Measurements from ENCODE around the gene STAG1.
"Not testable (repeated sequence)": the region's sequence is repeated elsewhere in the genome, so short reads cannot be mapped to it uniquely, and the experiment has no call there.

Gene STAG1

DNA sequence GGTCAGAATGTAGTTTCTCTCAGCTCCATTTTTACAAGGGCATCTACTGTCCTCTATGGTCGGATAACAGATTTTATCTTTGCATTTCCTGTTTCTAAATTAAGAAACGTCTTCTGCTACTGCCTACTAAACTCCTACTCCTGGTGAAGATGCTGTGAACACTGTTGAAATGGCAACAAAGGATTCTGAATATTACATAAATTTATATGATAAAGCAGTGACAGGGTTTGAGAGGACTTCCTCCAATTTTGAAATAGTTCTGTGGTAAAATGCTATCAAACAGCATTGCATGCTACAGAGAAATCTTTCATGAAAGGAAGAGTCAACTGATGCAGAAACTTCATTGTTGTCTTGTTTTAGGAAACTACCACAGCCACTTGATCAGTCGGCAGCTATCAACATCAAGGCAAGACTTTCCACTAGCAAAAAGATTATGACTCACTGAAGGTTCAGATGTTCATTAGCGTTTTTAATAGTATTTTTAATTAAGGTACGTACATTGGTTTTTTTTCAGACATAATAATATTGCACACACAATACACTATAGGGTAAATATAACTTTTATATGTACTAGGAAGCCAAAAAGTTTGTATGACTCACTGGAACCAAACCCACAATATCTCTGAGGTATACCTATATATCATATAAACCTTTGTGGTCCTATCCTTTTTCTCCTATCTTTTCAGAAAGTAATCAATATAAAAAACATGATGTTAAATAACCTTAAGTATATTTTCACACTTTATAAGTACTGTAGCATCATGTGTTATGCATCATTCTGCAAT lies 156.1 kb downstream of the STAG1 start:
- no peak for DNase-seq

DNA sequence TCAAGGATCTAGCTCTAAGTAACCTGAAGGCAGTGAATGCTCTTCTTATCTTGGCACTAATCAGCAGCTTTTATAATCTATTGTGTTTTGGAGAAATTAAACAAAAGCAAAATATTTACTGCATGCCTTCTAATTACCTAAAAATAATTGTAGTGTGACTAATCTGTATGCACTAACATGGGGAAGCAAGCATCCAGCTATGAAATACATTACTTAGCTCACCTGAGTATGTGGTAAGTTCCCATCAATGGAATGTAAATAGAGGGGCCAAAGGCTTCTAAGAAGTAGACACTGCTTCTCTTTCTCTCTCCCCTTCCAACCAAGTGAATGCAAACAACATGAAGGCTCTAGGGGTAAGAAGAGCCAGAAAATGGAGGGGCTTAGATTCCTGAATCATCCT lies 165.6 kb downstream of the STAG1 start:
- no peak for DNase-seq

DNA sequence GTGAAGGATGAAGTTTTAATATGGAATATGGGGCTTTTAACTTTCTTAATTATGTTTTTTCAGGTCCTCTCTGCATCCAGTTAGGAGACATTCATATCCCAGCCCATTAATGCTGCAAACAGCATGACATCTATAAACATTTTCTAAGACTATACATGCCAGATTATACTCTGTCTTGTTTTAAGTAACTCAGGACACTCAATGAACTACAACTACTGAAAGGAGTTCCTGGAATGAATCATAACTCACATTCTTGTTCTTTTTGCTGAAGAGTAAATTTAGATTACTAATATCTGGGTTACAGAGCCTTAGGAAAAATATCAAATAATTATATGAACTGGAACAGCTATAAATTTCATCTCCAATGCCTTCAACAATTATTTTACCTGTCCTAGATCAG lies 167.4 kb downstream of the STAG1 start:
- no peak for DNase-seq

DNA sequence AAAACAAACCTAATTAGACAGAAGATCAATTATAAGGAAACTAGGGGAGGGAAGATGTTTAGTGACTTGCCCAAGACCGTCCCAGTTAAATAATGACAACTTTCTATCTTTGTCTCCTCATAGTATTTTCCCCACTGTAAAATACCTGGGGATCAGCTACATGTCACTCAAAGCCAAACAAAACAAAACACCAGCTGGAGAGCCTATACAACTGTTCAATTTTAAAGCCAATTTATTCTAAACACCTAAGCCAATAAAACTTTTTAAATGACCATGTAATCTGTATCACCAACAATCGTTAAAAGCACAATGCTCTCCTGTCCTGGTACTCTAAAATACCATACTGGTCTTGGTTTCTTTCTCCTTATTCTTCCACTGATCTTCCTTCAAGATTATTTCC lies 168.4 kb downstream of the STAG1 start:
- DNase-seq, result no peak

DNA sequence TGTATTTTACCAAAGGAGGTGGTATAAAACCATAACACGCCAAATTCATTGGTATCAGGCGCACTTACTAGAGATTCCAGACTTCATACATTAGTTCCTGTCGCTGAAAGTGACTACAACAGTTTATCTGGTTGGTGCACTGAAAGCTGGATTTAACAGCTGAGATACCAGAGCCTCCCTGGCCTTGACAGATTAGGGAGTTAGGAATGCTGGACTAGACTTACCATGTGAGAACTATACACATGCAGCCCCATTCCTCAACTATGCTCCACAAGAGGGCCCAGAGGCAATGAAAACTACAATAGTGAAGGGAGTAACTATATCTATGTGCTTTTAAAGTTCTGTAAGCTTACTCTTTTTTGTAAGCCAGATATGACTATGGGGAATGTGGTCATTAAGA lies 174.4 kb downstream of the STAG1 start:
- no peak for DNase-seq

DNA sequence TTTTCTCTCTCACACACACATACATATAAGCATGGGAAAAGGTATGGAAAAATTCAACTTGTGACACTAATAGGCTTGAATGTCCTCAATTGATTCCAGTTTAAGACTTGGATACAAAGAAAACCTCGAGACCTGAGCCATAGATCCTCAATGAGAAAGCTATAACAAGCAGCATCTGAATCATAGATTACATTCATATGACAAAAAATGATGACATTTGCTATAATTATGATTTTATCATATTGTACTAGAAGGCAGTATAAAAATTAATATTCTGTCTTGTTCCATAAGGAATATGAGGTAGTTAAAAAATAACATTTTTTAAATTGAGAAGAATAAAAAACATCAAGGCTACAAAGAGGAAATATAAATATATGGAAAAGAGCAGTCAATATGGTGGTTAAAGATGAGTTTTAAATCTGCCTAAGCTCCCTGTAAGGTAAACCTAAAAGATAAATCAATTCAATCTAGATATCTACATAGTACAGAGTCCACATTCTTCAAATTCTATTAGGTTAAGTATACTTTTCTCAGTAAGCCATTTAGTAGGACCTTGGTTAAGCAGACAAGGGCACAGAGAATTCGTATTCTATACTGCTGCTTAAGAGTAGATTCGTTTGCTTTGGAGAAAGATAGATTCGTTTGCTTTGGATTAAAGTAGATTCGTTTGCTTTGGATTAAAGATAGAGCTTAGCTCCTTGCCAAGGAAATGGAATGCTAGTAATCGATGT lies 175.7 kb downstream of the STAG1 start:
- no peak for DNase-seq

DNA sequence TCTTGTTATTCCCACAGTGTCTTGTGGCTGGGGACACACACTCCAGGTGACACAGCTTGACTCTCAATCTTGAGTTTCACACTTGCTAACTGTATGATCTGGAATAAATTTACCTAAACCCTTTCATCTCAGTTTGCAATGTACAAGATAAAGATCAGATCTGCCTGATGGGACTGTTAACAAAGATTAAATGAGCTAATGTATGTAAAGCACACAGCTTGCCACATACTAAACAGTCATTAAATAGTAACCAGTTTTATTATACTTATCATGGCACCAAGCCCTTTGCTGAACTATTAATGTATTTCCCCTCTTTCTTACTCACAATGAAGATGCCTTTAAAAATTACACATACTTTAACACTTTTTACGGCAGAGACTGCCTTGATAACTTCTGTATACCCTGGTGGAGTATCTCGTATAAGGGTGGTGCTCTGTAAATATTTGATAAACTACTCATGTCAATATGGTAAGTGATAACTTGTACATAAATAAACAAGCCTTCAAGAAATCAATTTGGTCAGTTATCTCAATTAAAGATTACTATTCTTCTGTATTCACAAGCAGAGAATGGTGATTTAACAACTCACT lies 184.5 kb downstream of the STAG1 start:
- DNase-seq, result no peak

DNA sequence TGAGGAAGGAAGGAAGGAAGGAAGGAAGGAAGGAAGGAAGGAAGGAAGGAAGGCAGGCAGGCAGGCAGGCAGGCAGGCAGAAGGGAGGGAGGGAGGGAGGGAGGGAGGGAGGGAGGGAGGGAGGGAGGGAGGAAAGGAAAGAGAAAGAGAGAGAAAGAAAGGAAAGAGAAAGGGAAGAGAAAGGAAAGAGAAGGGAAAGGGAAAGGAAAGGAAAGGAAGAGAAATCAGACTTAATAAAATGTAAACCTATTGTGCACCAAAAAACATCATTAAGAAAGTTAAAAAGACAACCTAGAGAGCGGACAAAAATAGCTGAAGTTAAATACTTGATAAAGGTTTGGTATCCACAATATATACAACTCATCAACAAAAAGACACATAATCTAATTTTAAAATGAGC lies 187.2 kb downstream of the STAG1 start:
- DNase-seq, result not testable (repeated sequence)

DNA sequence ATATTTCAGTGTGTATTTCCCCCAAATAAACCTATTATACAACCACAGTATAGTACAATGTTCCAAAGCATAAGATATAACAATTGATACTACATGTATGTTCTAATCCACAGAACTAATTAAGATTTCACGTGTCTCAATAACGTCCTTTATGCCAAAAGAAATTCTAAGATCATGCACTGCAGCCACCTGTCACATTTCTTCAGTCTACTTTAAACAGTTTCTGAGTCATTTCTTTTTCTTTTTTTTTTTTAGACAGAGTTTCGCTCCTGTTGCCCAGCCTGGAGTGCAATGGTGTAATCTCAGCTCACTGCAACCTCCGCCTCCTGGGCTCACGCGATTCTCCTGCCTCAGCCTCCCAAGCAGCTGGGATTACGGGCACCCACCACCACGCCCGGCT lies 190.2 kb downstream of the STAG1 start:
- DNase-seq, result no peak

DNA sequence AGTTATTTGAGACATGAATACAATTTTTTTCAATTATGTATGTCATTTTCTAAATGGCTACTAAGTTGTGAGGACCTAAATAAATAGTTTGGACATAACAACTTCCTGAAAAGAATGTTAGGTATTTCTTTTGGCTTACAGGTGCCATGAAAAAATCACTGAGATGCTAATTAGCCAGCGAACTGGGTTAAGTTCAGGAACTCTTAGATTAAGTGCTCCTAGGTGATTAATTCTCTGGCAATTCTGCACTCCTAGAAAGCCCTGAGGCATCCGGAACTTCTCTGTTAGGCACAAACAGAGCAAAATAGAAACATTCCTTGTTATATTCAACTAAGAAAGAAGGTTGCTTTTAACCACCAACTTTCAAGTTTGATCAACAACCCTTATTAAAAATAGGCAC lies 192.3 kb downstream of the STAG1 start:
- no peak for DNase-seq

DNA sequence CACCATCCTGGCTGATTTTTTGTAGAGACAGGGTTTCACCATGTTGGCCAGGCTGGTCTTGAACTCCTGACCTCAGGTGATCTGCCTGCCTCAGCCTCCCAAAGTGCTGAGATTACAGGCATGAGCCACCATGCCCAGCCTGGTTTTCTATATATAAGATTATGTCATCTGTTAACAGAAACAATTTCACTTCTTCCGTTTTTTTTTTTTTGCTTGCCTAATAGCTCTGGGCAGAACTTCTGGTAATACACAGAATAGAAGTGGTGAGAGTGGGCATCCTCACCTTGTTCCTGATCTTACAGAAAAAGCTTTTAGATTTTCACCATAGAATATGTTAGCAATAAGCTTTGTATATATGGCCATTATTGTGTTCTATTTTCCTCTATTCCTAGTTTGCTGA lies 202.7 kb downstream of the STAG1 start:
- not testable (repeated sequence) for DNase-seq

DNA sequence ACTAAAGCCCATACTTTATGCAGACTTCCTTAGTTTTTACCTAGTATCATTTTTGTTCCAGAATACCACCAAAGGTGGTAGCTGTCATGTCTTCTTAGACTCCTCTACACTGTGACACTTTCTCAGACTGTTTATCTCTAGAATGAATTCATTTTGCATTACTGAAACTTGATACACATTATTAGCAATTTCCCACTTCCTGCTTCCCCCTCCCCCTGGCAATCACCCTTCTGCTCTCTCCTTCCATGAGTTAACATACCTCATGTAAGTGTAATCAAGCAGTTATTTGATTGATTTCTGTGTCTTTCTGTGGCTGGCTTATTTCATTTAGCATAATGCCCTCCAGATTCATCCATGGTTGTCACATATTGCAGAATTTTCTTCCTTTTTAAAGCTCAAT lies 204.9 kb downstream of the STAG1 start:
- no peak for DNase-seq

DNA sequence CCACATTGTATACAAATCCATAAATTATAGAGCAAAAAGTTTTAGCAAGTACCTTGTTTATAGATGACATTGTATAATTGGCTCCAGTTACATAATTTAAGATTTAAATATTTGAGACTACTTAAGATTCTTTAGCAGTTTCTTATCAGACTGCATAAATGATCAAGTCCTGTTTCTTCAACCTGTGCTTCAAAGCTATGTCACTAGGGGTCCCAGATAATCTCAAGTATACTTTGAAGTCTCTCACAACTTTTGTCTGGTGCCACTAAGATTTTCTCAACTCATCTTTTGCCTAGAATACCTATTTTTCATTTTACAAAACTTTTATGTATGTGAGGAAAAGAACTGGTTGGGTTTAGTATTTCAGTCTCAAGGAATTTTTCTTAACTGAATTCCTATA lies 205.5 kb downstream of the STAG1 start:
- no peak for DNase-seq

DNA sequence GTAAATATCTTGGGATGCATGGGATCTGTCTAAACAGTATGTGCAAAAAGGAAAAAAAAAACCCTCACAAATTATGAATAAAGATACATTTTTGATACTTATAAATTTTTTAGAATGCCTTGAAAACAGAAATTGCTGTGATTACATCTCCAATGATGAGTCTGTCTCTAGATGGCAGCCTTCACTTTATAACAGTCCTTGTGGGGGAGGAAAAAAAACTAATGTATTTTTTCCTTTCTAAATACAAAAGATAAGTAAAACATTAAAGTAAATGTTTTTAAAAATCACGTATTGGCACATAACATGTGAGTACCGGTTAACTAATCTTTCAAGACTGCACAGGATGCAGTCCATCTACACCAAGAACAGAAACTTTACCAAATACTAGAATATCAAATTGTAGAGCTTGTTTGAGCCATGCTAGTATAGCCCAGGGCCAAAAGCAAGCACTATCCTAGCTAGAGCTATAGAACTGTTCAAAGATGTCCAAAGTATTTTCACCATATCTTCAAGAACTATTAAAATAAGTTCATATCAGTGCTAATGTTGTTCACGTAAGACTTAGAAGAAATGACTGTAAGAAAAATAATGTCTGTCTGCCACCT lies 206.4 kb downstream of the STAG1 start:
- no peak for DNase-seq

DNA sequence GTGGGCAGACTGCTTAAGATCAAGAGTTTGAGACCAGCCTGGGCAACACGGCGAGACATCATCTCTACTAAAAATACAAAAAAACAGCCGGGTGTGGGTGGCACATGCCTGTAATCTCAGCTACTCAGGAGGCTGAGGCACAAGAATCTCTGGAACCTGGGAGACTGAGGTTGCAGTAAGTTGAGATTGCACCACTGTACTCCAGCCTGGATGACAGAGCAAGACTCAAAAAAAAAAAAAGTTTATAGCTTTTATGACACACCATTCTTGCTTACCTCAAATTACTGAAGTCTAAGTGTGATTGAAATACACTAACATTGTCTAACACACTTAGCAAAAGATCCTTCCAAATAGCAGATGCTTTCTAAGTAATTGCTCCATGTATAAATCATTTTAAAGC lies 207.6 kb downstream of the STAG1 start:
- no peak for DNase-seq

DNA sequence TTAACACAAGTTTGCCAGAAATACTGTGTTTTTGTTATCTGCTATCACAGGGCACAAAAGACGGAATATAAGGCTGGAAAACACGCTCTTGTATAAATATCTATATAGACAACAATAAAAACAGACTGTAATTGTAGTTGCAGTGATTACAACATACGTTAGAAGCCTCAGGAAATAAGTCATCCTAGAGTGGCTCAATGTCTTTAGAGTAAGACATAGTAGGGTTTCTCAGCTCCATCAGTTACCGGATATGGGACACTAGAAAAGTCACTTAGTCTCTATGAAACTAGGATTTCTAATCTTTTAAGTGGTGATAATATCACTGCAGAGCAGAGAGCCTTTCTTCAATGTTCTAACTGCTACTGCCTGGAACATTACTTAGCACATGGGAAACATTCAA lies 208.8 kb downstream of the STAG1 start:
- no peak for DNase-seq

DNA sequence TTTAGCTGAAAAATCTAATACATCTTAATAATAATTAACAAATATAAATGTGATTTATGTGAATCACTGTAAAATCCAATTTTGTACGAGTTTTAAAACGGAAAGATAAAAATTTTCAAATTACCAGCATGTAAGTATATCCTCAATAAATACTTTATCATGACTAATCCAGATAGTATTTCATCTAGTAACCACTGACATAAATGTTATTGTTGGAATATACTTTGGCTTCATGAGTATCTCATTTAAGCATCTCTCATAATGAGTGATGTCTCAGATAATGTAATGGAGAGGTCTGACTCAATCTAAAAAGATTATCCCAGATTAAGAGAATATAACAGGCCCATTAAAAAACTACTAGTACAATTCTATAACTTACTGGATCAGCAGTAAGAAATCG lies 216.3 kb downstream of the STAG1 start:
- DNase-seq, result no peak

DNA sequence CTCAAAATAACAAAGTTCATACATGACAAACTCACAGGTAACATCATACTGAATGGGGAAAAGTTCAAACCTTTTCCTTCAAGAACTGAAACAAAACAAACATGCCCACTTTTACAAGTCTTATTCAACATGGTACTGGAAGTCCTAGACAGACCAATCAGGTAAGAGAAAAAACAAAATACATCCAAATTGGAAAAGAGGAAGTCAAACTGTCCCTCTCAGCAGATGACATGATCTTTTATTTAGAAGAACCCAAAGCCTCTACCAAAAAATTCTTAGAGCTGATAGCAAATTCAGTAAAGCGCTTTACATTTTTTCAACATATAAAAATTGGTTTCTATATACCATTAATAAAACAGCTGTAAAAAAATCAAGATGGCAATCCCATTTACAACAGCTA lies 219.4 kb downstream of the STAG1 start:
- DNase-seq, result no peak

DNA sequence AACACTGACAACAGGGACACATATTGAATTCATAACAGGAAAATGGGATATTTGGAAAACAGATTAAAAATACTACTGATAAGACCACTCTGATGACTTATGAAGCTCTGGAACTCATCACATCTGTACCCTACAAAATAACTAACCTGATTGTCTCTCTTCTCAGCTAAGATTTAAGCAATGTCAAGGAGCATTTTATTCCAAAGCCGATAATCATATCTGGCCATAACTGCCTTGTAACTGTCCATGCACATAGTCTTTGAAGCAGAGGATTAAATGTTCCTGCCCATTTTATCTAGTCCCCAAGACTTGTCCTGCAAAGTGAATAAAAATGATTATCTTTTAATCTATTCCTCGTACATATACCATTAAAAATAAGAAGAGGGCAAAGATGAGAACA lies 234.1 kb downstream of the STAG1 start:
- no peak for DNase-seq

DNA sequence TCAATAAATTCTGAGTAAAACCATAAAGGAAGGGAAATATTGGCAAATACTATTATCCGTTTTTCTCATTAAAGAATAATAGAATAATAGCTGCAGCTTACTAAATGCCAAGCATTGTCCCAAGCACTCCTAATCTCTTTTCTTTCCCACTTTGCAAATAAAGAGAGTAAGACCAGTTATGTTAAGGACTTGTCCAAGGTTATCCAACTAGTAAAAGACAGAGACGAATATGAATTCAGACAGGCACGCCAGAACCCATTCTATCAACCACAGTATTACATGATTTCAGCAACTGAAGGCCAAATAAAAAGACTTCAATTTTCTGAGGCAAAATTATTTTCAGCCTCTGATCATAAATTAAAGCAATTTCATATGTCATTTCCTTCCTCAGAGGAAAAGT lies 235.5 kb downstream of the STAG1 start:
- no peak for DNase-seq

DNA sequence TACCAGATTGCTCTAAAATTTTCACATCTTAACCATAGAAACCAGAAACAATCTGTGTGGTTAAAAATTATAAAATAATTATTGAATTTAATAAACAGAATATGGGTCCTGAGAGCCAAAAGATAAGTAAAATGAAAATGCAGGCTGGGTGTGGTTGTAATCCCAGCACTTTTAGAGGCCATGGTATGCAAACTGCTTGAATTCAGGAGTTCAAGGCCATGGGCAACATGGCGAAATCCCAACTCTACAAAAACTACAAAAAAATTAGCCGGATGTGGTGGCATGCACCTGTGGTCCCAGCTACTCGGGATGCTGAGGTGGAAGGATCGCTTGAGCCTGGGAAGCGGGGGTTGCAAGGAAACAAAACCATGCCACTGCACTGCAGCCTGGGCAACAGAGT lies 236.1 kb downstream of the STAG1 start:
- no peak for DNase-seq

DNA sequence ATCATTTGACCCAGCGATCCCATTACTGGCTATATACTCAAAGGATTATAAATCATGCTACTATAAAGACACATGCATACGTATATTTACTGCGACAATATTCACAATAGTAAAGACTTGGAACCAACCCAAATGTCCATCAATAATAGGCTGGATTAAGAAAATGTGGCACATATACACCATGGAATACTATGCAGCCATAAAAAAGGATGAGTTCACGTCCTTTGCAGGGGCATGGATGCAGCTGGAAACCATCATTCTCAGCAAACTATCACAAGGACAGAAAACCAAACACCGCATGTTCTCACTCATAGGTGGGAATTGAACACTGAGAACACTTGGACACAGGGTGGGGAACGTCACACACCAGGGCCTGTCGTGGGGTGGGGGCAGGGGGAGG lies 237.6 kb downstream of the STAG1 start:
- DNase-seq, result not testable (repeated sequence)

DNA sequence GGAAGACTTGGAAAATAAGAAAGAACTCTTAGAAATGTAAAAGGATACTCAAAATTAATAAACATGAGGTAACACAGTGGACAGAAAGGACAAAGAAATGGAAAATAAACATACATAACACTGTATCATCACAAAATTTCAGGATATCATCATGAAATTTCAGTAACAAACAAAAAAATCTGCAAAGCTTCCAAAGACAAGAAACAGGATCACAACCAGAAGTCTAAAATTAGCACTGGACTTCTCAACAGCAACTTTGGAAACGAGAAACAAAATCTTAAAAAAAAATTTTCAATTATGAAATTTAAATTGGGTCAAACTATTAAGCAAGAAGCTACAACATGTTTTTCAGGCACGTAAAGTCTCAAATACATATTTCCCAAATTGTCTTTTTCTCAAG lies 238.8 kb downstream of the STAG1 start:
- no peak for DNase-seq
